ENCODE measurements around the gene MST1.
A peak's percentile ranks its signal among the peaks of the same experiment; 100 is the strongest.

MST1 gene

GRCh38 chr3:49706456-49707112 lies 17.3 kb upstream of the MST1 start:
- FAIRE-seq (no peak), DNase-seq (ENCODE audit: insufficient read length, low spot score) (no peak)
- TF ChIP-seq CTCF (IDR thresholded peaks at IDR 0.05; ENCODE audit: insufficient read depth, missing control alignments) = no peak

- no peak for FAIRE-seq
- no peak for DNase-seq (ENCODE audit: insufficient read length, low spot score)
- TF ChIP-seq CTCF (IDR thresholded peaks at IDR 0.05; ENCODE audit: insufficient read depth, missing control alignments) = no peak
These were observed 16.2 kb upstream of the MST1 start for GRCh38 chr3:49705390-49705960.

- no peak for FAIRE-seq
- no peak for DNase-seq (ENCODE audit: insufficient read length, low spot score)
- TF ChIP-seq CTCF (IDR thresholded peaks at IDR 0.05; ENCODE audit: insufficient read depth, missing control alignments) = no peak
These were observed 15.4 kb upstream of the MST1 start for GRCh38 chr3:49704629-49705028.

GRCh38 chr3:49703956-49704355 lies 14.7 kb upstream of the MST1 start:
- FAIRE-seq (no peak), DNase-seq (ENCODE audit: insufficient read length, low spot score) (no peak)
- no peak for TF ChIP-seq CTCF (IDR thresholded peaks at IDR 0.05; ENCODE audit: insufficient read depth, missing control alignments)

- FAIRE-seq (no peak), DNase-seq (ENCODE audit: insufficient read length, low spot score) (peak; percentile 88)
- TF ChIP-seq CTCF (IDR thresholded peaks at IDR 0.05; ENCODE audit: insufficient read depth, missing control alignments) = peak; percentile 80
These were observed 14.2 kb upstream of the MST1 start for GRCh38 chr3:49703443-49703927.

- FAIRE-seq (no peak), DNase-seq (ENCODE audit: insufficient read length, low spot score) (no peak)
- TF ChIP-seq CTCF (IDR thresholded peaks at IDR 0.05; ENCODE audit: insufficient read depth, missing control alignments) = no peak
These were observed 13.4 kb upstream of the MST1 start for GRCh38 chr3:49702672-49703071.

GRCh38 chr3:49701388-49702077 lies 12.3 kb upstream of the MST1 start:
- FAIRE-seq (no peak), DNase-seq (ENCODE audit: insufficient read length, low spot score) (no peak)
- TF ChIP-seq CTCF (IDR thresholded peaks at IDR 0.05; ENCODE audit: insufficient read depth, missing control alignments) = no peak
